Iris pigment epithelial cell (primary cell): Measurements from ENCODE around the gene ADGRA1.

ENCODE experiments used
- DNase-seq: peaks from one replicate; pipeline ENCODE4 v3.0.0-alpha.2; 2011; ENCODE audit warnings: low read depth

Gene ADGRA1

DNA sequence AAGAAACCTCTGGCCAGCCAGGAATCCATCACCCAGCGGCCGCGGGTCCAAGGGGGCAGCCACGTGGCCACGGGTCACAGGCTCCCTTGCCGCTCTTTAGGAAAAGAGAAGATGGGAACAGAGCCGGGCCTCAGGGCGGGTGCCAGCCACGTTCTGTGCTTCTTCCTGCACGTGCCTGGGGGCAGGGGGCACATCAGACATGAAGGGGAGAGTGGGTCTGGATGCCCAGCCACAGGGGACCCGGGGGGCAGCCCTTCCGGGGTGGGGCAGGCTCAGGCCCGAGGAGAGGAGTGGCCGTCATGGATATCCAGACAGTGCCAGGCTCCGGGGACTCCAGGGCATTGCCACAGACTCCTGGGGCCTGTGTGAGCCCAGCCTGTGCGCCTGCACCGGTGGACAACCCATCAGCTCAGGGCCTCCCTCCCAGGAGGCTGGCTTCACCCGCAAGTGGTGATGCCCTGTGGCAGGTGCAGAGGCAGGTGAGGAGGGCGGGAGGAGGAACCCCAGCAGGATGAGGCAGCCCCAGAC is 31.0 kb upstream of the ADGRA1 start:
- no peak for DNase-seq

- no peak for DNase-seq
Measured at GRCh38 chr10:133058331-133059092, 29.2 kb upstream of the ADGRA1 start.

DNA sequence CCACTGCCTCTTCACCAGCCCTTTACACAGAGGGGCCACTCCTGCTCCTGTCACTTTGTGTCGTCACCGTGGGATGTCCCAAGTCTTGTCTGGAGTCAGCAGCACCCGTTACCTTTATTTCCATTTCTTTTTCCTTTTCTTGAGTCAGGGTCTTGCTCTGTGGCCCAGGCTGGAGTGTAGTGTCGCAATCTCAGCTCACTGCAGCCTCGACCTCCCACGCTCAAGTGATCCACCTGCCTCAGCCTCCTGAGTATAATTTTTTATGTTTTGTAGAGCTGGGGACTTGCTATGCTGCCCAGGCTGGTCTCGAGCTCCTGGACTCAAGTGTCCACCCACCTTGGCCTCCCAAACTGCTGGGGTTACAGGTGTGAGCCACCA is 28.6 kb upstream of the ADGRA1 start:
- no peak for DNase-seq

DNA sequence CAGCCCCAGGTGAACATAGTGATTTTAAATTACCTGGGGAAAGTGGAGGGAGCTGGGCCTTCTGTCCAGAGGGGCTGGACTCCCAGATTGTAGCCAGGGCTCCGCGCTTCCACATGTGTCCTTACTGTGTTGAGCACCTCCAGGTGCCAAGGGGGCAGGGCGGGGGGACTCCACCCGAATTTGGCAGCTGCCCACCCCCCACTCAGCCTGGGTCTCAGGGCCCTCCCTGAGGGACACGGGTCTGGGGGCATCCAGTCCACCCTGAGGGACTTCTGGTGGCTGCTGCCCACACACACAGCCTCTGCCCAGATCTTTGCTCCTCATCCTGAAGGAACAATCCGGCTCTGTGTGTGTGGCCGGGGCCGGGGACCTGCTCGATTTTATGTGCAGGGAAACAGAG is 28.2 kb upstream of the ADGRA1 start:
- DNase-seq, result no peak

GRCh38 chr10:133060022-133060421 is 27.7 kb upstream of the ADGRA1 start:
- no peak for DNase-seq

DNA sequence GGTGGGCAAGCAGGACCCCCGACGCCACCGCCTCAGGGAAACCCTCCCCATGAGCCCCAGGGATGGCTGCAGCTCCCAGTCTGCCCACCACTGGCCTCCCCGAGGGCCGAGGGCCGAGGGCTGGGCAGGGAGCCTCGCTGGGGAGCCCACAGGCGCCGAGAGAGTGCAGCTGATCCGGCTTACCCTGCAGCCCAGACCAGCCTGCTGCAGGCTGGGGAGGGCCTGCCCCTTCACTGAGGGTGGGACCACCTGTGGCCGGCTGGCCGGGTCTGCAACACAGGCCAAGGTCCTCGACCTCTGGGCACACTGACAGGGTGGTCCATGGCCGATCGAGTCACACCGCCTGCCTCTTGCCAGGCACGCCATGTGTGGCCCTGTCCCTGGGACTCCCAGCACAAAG is 27.3 kb upstream of the ADGRA1 start:
- no peak for DNase-seq

- DNase-seq, result no peak
Measured at GRCh38 chr10:133060881-133061280, 26.8 kb upstream of the ADGRA1 start.

- no peak for DNase-seq
Measured at GRCh38 chr10:133061296-133062038, 26.3 kb upstream of the ADGRA1 start.

GRCh38 chr10:133062085-133062484 is 25.6 kb upstream of the ADGRA1 start:
- DNase-seq, result no peak

GRCh38 chr10:133062635-133063034 is 25.1 kb upstream of the ADGRA1 start:
- no peak for DNase-seq

DNA sequence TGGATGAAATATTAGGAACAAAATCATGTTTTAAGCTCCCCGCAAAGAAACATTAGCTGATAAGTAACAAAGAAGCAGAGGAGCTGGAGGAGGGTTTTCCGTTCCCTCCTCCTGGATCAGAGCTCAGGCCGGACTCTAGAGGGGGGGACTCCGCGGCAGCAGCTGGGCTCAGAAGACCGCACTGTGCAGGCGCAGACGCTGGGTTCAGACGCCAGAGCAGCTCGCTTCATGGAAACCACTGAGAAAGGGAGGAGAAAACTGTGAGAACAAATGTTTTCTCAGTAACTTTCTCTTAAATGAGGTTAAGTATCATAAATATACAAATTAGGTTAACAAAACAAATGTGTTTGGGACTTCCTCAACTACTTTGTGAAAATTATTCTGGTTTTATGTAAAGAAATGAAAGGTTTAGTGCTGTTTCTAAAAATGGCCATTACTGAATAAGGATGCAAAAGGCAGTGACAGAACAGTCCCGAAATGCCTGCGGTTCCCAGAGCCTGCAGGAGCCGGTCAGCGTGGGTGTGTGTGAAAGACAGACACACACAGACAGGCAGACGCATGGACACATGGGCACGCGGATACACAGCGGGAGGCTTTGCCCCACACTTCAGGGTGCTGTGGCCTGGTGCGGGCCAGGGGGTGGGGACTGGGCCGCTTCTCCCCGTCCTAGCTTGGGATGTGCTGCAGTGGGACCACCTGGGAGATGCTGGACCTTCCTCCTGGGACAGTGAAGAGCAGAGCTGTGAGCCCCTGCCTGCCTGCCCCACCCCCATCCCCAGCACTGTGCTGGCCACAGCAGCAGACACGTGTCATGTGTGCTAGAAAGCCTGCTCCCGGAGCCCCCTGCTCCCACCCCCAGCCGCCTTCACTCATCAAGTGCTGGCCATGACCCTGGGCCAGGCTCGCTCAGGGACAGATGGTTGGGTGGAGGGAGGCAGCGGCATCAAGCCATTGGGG is 20.3 kb upstream of the ADGRA1 start:
- peak; percentile 14 for DNase-seq

DNA sequence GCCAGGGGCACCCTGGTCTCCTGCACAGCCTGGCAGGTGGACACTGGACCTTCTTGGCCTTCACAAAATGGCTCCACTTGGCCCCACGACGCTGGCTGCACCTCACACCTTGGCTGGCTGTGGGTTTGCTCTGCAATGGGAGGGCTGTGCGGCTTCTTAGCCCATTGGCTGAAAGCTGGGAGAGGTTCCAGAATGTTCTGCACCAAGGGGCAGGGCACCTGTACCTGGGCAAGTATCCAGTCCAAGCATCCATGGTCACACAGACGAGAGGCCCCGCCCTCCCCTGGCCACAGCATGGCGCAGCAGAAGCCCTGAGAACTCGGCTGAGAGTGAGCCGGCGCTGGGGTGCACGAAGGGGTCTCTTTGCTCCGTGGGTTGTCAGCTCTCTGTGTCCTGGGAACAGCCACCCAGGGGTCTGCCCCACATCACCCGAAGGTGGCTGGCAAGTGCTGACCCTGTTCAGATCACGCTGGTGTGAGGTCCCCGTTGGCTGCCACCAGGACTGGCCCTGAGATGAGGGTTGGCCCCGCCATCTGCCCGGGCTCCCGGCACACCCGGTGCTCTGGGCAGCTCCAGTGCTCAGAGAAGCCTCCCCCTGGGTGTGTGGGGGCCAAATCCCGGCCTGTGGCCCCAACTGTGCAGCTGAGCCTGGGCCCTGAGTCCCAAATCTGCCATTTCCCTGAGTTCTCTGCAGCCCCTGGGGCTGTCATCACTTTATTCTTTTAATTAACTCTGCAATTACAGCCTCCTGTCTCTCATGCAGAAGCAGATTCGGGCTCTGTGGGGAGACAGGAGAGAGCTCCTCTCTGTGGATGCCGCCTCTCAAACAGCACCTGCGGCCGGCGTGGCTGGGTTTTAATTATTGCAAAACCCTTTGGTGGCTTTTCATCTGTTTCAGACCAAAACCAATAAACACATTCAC is 19.4 kb upstream of the ADGRA1 start:
- DNase-seq, result no peak

DNA sequence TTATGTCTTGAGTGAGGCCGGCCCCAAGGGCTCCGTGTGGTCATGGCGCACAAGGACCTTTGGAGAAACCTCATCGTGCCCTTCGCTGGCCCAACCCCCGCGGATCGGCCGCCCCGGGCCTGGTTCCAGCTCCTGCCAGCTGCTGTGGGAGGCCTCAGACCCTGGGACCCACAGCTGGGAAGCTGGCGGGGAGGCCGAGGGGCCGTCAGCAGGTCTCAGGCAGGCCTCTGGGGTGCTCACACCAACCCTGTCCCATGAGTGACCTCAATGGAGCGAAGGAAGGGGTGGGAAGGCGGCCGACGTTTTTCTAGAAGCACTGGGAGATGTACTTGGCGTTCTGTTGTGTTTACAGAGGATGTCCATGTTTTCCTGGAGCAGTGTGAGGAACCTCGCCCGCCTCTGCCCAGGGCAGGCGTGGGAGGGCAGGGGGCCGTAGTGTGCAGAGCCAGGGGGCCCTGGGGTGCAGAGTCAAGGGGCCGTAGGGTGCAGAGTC is 18.6 kb upstream of the ADGRA1 start:
- no peak for DNase-seq

DNA sequence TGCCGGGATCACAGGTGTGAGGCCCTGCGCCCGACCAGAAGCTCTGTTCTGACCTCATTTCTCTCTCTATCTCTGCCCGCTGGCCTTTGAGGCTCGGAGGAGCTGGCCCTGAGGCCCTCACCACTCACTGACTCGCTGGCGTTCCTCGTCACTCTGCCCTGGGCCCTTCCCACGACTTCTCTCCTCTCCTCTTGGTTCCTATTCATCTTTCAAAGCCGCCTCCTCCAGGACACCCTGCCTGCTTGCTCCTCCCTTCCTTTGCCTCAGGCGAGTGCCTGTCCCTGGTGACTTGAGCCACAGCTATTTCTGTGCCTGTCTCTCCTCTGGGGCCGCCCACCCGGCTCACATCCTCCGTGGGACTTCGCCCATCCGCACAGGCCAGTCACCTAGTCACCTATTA is 17.3 kb upstream of the ADGRA1 start:
- no peak for DNase-seq

DNA sequence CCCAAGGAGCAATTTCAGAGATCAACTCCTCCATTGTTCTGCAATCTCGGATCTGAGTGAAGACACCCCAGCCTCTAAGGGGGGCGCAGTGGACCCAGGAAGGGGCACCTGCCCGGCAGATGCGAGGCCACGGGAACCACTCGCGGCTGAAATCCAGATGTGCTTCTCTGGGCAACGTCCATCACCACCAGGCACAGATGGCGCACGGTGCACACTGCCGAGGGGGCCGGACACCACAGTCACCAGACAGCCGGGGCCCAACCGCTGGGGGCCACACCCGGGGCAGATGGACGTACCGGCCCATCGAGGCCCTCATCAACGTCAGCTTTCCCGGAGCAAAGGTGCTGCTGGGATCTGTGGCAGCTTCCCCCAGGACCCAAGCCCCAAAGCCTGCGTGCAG is 16.9 kb upstream of the ADGRA1 start:
- no peak for DNase-seq

DNA sequence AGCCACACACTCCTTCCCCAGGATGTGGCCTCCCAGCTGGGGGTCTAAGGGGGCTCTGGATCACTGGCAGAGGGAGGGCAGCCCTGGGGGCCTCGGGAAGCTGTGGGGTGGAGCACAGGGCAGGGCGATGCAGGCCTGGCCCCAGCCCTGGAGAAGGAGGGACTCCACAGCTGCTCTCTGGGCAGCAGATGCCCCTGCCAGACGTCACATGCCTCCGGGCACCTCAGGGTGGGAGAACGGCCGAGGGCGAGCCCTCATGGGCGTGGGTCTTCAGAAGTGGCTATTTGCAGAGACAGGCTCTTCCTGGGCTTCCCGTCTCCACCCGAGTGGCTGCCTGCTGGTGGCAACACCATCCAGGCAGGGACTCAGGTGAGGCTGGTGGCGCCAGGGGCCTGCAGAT is 16.0 kb upstream of the ADGRA1 start:
- DNase-seq, result no peak

- DNase-seq, result no peak
Measured at GRCh38 chr10:133072196-133072595, 15.5 kb upstream of the ADGRA1 start.

GRCh38 chr10:133072720-133073390 is 14.9 kb upstream of the ADGRA1 start:
- no peak for DNase-seq

GRCh38 chr10:133075346-133076137 is 12.2 kb upstream of the ADGRA1 start:
- DNase-seq, result no peak
